ENCODE data around the gene SLF2. TPM values are rescaled to one million over a fixed set of nuclear protein-coding genes. Genes with fewer than 3 reads are reported as not detected.

SLF2 gene
- total RNA-seq, 1 donor from 2014 or later, result 3.1 TPM

- Histone ChIP-seq H3K9me3 (no peaks in the 10 kb centered on the region), H3K27me3 (no peaks in the 10 kb centered on the region), H3K36me3 (peaks cover 14 to 22% of the 10 kb centered on the region in 2 donors), H3K4me3 (peak overlapping the region; percentile 84 to 89), H3K4me1 (peaks cover 5 to 20% of the 10 kb centered on the region in 2 donors), H3K27ac (peak overlapping the region; percentile 89 to 90)
- intact Hi-C loops (cut with DNase I), result loop anchor here (2.0 to 10.0 kb wide), 6 partner anchors 85 to 674 kb away; partner anchors contain the start of genes BTRC, DPCD, KAZALD1 and LZTS2
- DNase-seq (ENCODE audit: low spot score in 2 of 2), result no peak
- no peak for TF ChIP-seq CTCF (IDR thresholded peaks at IDR 0.05)
These were observed 705 bp downstream of the SLF2 start for GRCh38 chr10:100913470-100913865.

- H3K9me3 ChIP-seq, result no peaks in the 10 kb centered on the region
- no peak overlapping the region for H3K4me3 ChIP-seq
- intact Hi-C loops (cut with DNase I), result loop anchor here (10.0 kb wide), 2 partner anchors 118 to 438 kb away; partner anchors contain the start of genes BTRC, PDZD7 and SFXN3
- H3K36me3 ChIP-seq, result peaks cover 35 to 40% of the 10 kb centered on the region in 2 donors
- no peaks in the 10 kb centered on the region for H3K27me3 ChIP-seq
- DNase-seq (ENCODE audit: low spot score in 2 of 2), result no peak
- H3K27ac ChIP-seq, result no peak overlapping the region
- TF ChIP-seq CTCF (IDR thresholded peaks at IDR 0.05), result no peak
- peaks cover 5 to 15% of the 10 kb centered on the region in 2 donors for H3K4me1 ChIP-seq
These were observed 4.3 kb downstream of the SLF2 start for GRCh38 chr10:100917071-100917470.

- intact Hi-C loops (cut with DNase I), result no loop called here
- DNase-seq (ENCODE audit: low spot score in 2 of 2), result no peak
- H3K36me3 ChIP-seq, result peaks cover 52 to 66% of the 10 kb centered on the region in 2 donors
- H3K9me3 ChIP-seq, result no peaks in the 10 kb centered on the region
- TF ChIP-seq CTCF (IDR thresholded peaks at IDR 0.05), result no peak
- H3K4me1 ChIP-seq, result no peaks in the 10 kb centered on the region
- H3K4me3 ChIP-seq, result no peak overlapping the region
- H3K27ac ChIP-seq, result no peak overlapping the region
- no peaks in the 10 kb centered on the region for H3K27me3 ChIP-seq
These were observed 10.8 kb downstream of the SLF2 start for GRCh38 chr10:100923580-100923979.

- no peak for DNase-seq (ENCODE audit: low spot score in 2 of 2)
- Histone ChIP-seq H3K36me3 (peaks cover 61 to 84% of the 10 kb centered on the region in 2 donors), H3K27ac (no peak overlapping the region), H3K4me3 (no peak overlapping the region), H3K4me1 (no peaks in the 10 kb centered on the region), H3K27me3 (no peaks in the 10 kb centered on the region), H3K9me3 (no peaks in the 10 kb centered on the region)
- no peak for TF ChIP-seq CTCF (IDR thresholded peaks at IDR 0.05)
- intact Hi-C loops (cut with DNase I), result no loop called here
These were observed 14.5 kb downstream of the SLF2 start for GRCh38 chr10:100927266-100927665.

GRCh38 chr10:100928039-100928438 lies 15.3 kb downstream of the SLF2 start:
- H3K27ac ChIP-seq, result no peak overlapping the region
- no peaks in the 10 kb centered on the region for H3K4me1 ChIP-seq
- DNase-seq (ENCODE audit: low spot score in 2 of 2), result no peak
- TF ChIP-seq CTCF (IDR thresholded peaks at IDR 0.05), result no peak
- peaks cover 67 to 83% of the 10 kb centered on the region in 2 donors for H3K36me3 ChIP-seq
- no peaks in the 10 kb centered on the region for H3K27me3 ChIP-seq
- intact Hi-C loops (cut with DNase I), result no loop called here
- H3K9me3 ChIP-seq, result no peaks in the 10 kb centered on the region
- no peak overlapping the region for H3K4me3 ChIP-seq

- Histone ChIP-seq H3K4me3 (no peak overlapping the region), H3K36me3 (peaks cover 61 to 87% of the 10 kb centered on the region in 2 donors), H3K27me3 (no peaks in the 10 kb centered on the region), H3K4me1 (no peaks in the 10 kb centered on the region), H3K9me3 (no peaks in the 10 kb centered on the region), H3K27ac (no peak overlapping the region)
- intact Hi-C loops (cut with DNase I), result no loop called here
- no peak for DNase-seq (ENCODE audit: low spot score in 2 of 2)
- TF ChIP-seq CTCF (IDR thresholded peaks at IDR 0.05), result no peak
These were observed 17.6 kb downstream of the SLF2 start for GRCh38 chr10:100930368-100930767.
